Lung microvascular endothelial cell (primary cell): ENCODE data around the gene LPIN3. TPM values are rescaled to one million over a fixed set of nuclear protein-coding genes. Genes with fewer than 3 reads are reported as not detected.

Experiments
- DNase-seq, 2 donors: peaks; one replicate each; pipeline versions ENCODE4 v3.0.0 to v3.0.0-alpha.2; 2010; ENCODE audit warnings: low read depth in 2 of 2
- total RNA-seq: library from RNA; depleted of rRNA; stranded (reverse); fragments of >200 nt; gene quantifications from 2 replicates; pipeline ENCODE4 v1.2.1, GENCODE V29; 2014

The LPIN3 gene
- total RNA-seq, 1 donor from 2014 or later, result under 0.01 TPM

- no peak for DNase-seq
Observed at GRCh38 chr20:41348430-41349172, 8.0 kb downstream of the LPIN3 start.

GRCh38 chr20:41349266-41349665 is 8.6 kb downstream of the LPIN3 start:
- no peak for DNase-seq

- DNase-seq, result no peak
Observed at GRCh38 chr20:41349943-41350342, 9.3 kb downstream of the LPIN3 start.

- no peak for DNase-seq
Observed at GRCh38 chr20:41350408-41350962, 9.9 kb downstream of the LPIN3 start.

GRCh38 chr20:41352106-41352505 is 11.5 kb downstream of the LPIN3 start:
- no peak for DNase-seq

- DNase-seq, result no peak
Observed at GRCh38 chr20:41352666-41353065, 12.0 kb downstream of the LPIN3 start.

- DNase-seq, result no peak
Observed at GRCh38 chr20:41353530-41353929, 12.9 kb downstream of the LPIN3 start.

GRCh38 chr20:41355192-41355591 is 14.6 kb downstream of the LPIN3 start:
- no peak for DNase-seq

- DNase-seq, result no peak
Observed at GRCh38 chr20:41355598-41356203, 15.1 kb downstream of the LPIN3 start.

- DNase-seq, result no peak
Observed at GRCh38 chr20:41356951-41357350, 16.3 kb downstream of the LPIN3 start.

- no peak for DNase-seq
Observed at GRCh38 chr20:41357424-41358163, 17.0 kb downstream of the LPIN3 start.

GRCh38 chr20:41358230-41358629 is 17.6 kb downstream of the LPIN3 start:
- no peak for DNase-seq

- DNase-seq, result no peak
Observed at GRCh38 chr20:41358717-41359116, 18.1 kb downstream of the LPIN3 start.

- DNase-seq, result no peak
Observed at GRCh38 chr20:41359541-41360011, 19.0 kb downstream of the LPIN3 start.

- DNase-seq, result no peak
Observed at GRCh38 chr20:41360831-41361756, 20.5 kb downstream of the LPIN3 start.

GRCh38 chr20:41361757-41362747 is 21.4 kb downstream of the LPIN3 start:
- DNase-seq, result no peak

- DNase-seq, result no peak
Observed at GRCh38 chr20:41362748-41363140, 22.1 kb downstream of the LPIN3 start.

- no peak for DNase-seq
Observed at GRCh38 chr20:41363601-41364000, 23.0 kb downstream of the LPIN3 start.

GRCh38 chr20:41364236-41364855 is 23.7 kb downstream of the LPIN3 start:
- DNase-seq, result no peak
